Gastrocnemius medialis (tissue), 4 donors: ENCODE data around the gene CYP4V2. TPM values are rescaled to one million over a fixed set of nuclear protein-coding genes. Genes with fewer than 3 reads are reported as not detected.

ENCODE experiments used
- ATAC-seq, 2 donors: fragments of 150-250 bp; one replicate each; pipeline ENCODE4 v1.9.1; 2016
- DNase-seq, 2 donors: peaks; one replicate each; pipeline ENCODE4 v3.0.0-alpha.2; 2019
- H3K27ac ChIP-seq, 4 donors: fragments of 200-600 bp; sonication (generic); 1 replicate in 1 of 4; 2 replicates in 3 of 4; pipeline ENCODE4 v1.5.1; 2016 to 2018; ENCODE audit warnings: mild to moderate bottlenecking in 2 of 4, moderate library complexity in 1 of 4
- H3K27me3 ChIP-seq, 3 donors: fragments of 200-600 bp; sonication (generic) in 2 of 3; 1 replicate in 1 of 3; 2 replicates in 2 of 3; pipeline versions ENCODE4 v1.5.1 to v1.6.0; 2016 to 2019; ENCODE audit warnings: mild to moderate bottlenecking in 1 of 3, moderate library complexity in 1 of 3
- H3K36me3 ChIP-seq, 2 donors: fragments of 200-600 bp; sonication (generic) in 1 of 2; one replicate each; pipeline ENCODE4 v1.5.1; 2017 to 2018
- H3K4me1 ChIP-seq, 2 donors: fragments of 200-600 bp; sonication (generic) in 1 of 2; one replicate each; pipeline ENCODE4 v1.5.1; 2016 to 2017; ENCODE audit warnings: mild to moderate bottlenecking in 2 of 2
- H3K4me3 ChIP-seq, 4 donors: fragments of 200-600 bp; sonication (generic) in 3 of 4; 1 replicate in 1 of 4; 2 replicates in 3 of 4; pipeline ENCODE4 v1.5.1; 2016 to 2019; ENCODE audit warnings: mild to moderate bottlenecking in 2 of 4
- H3K9me3 ChIP-seq, 3 donors: fragments of 200-600 bp; sonication (generic) in 2 of 3; 1 replicate in 1 of 3; 2 replicates in 2 of 3; pipeline ENCODE4 v1.5.1; 2016 to 2019
- POLR2A ChIP-seq, 2 donors: fragments of 450-650 bp; IDR thresholded peaks; one replicate each; pipeline ENCODE4 v1.6.1; 2017; ENCODE audit warnings: antibody characterized with exemption in 2 of 2, mild to moderate bottlenecking in 2 of 2, moderate library complexity in 2 of 2
- in situ Hi-C, 4 donors: fragments of 200-750 bp; cut with MboI; loops; one replicate each; pipeline versions ENCODE4 v1.15.0 to v1.8.0; 2017; ENCODE audit warnings: low sequenced_read_pairs in 4 of 4
- intact Hi-C: fragments of 100-400 bp; cut with DNase I; formaldehyde crosslinking; loops from one replicate; pipeline ENCODE4 v1.15.1; 2023; ENCODE audit warnings: low total_unique reads
- total RNA-seq, 4 donors: library from RNA; depleted of rRNA; stranded (reverse); fragments of >200 nt; gene quantifications; one replicate each; pipeline versions ENCODE4 v1.1.0 to v1.2.3, GENCODE V29; 2016
- TF ChIP-seq, protein P1 (sequence below), 5 experiments: fragments of 450-650 bp in 3 of 5; fragments of 200-600 bp in 2 of 5; sonication (generic) in 2 of 5; IDR thresholded peaks in 4 of 5; conservative IDR thresholded peaks in 1 of 5; 1 replicate in 4 of 5; 2 replicates in 1 of 5; pipeline ENCODE4 v1.5.1; 2016 to 2019; ENCODE audit warnings: antibody characterized with exemption in 5 of 5, mild to moderate bottlenecking in 3 of 5, moderate library complexity in 3 of 5

CYP4V2 gene
- total RNA-seq, 4 donors from 2014 or later = 2.9 to 11.0 (median 6.1) TPM

DNA sequence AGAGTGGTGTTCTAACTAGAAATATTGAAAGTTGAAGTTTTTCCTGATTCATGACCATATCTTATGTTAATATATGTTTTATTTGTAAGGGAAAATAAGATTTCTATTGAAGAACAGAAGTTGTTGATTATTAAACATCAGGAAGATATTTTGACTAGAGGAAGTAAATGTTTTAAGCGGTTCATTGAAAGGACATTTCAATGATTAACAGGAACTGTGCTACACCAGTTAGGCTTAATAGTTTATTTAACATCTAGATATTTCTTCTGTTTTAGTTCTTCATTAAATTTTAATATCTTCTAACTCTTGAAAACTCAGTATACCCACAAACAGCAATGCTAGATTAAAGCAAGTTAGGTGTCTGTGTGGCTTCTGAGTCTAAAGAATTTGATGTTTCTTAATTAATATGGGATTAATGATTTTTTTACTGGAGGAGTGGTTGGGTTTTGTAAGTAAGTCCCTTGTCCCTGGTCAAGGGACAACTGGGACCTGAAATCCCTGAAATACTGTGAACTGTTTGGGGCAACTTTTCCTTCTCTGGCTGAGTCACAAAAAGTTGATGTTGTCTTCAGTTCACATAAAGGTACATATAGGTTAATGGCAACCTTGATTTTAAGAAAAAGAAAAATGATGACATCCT, 42.9 kb upstream of the CYP4V2 start:
- no peak for ATAC-seq
- Histone ChIP-seq H3K9me3 (no peaks in the 10 kb centered on the region), H3K36me3 (no peaks in the 10 kb centered on the region), H3K4me1 (peaks cover 0 to 9% of the 10 kb centered on the region in 2 donors), H3K4me3 (no peak overlapping the region), H3K27me3 (no peaks in the 10 kb centered on the region), H3K27ac (no peak overlapping the region)
- in situ Hi-C loops (loop anchor here in 1 of 4 donors (10.0 kb wide), 1 partner anchor 84 kb away; the partner anchor contains the start of gene TLR3), intact Hi-C loops (loop anchor here (10.0 kb wide), 1 partner anchor 84 kb away; the partner anchor contains the start of gene TLR3)
- no peak for DNase-seq
- TF ChIP-seq, protein P1, sequence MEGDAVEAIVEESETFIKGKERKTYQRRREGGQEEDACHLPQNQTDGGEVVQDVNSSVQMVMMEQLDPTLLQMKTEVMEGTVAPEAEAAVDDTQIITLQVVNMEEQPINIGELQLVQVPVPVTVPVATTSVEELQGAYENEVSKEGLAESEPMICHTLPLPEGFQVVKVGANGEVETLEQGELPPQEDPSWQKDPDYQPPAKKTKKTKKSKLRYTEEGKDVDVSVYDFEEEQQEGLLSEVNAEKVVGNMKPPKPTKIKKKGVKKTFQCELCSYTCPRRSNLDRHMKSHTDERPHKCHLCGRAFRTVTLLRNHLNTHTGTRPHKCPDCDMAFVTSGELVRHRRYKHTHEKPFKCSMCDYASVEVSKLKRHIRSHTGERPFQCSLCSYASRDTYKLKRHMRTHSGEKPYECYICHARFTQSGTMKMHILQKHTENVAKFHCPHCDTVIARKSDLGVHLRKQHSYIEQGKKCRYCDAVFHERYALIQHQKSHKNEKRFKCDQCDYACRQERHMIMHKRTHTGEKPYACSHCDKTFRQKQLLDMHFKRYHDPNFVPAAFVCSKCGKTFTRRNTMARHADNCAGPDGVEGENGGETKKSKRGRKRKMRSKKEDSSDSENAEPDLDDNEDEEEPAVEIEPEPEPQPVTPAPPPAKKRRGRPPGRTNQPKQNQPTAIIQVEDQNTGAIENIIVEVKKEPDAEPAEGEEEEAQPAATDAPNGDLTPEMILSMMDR (IDR thresholded peaks at IDR 0.05 in 4 of 5, conservative IDR thresholded peaks at IDR 0.05 in 1 of 5) = no peak
- TF ChIP-seq POLR2A (IDR thresholded peaks at IDR 0.05) = no peak

GRCh38 chr4:186149872-186150271, 41.5 kb upstream of the CYP4V2 start:
- no peaks in the 10 kb centered on the region for H3K9me3 ChIP-seq
- H3K27me3 ChIP-seq = no peaks in the 10 kb centered on the region
- intact Hi-C loops = loop anchor here (10.0 kb wide), 1 partner anchor 85 kb away; the partner anchor contains the start of gene TLR3
- peak overlapping the region in 3 of 4 donors; percentile 6 to 46 (median 30) for H3K27ac ChIP-seq
- H3K36me3 ChIP-seq = no peaks in the 10 kb centered on the region
- DNase-seq = peak; percentile 18 to 36
- H3K4me1 ChIP-seq = peaks cover 0 to 6% of the 10 kb centered on the region in 2 donors
- no peak for ATAC-seq
- in situ Hi-C loops = loop anchor here in 1 of 4 donors (10.0 kb wide), 1 partner anchor 85 kb away; the partner anchor contains the start of gene TLR3
- TF ChIP-seq, protein P1 (IDR thresholded peaks at IDR 0.05 in 4 of 5, conservative IDR thresholded peaks at IDR 0.05 in 1 of 5) = peak in 2 of 5 experiments; percentile 41 to 51
- TF ChIP-seq POLR2A (IDR thresholded peaks at IDR 0.05) = no peak
- H3K4me3 ChIP-seq = peak overlapping the region in 1 of 4 donors; percentile 18

DNA sequence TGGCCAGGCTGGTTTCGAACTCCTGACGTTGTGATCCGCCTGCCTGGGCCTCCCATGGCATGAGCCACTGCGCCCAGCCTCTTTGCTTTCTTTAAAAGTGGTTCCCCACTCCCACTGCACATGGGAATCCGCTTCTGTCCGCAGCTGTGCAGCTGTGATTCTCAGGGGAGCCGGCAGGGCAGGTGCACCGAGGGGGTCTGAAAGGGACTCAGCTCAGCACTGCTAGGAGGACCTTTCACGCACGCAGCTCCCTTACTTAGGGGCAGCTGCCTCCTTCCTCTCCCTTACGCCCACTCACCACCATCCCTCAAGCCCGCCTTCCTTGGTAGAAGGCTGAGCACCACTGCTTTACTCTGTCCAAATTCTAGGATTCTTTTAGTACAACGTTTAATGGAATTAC, 40.4 kb upstream of the CYP4V2 start:
- no peak for DNase-seq
- H3K4me1 ChIP-seq = no peaks in the 10 kb centered on the region
- in situ Hi-C loops = no loop called here

GRCh38 chr4:186151499-186151898, 39.9 kb upstream of the CYP4V2 start:
- no peaks in the 10 kb centered on the region for H3K27me3 ChIP-seq
- no peak overlapping the region for H3K27ac ChIP-seq
- TF ChIP-seq, protein P1 (IDR thresholded peaks at IDR 0.05 in 4 of 5, conservative IDR thresholded peaks at IDR 0.05 in 1 of 5) = no peak
- no peak for TF ChIP-seq POLR2A (IDR thresholded peaks at IDR 0.05)
- in situ Hi-C loops (no loop called here), intact Hi-C loops (no loop called here)
- no peak overlapping the region for H3K4me3 ChIP-seq
- DNase-seq (no peak), ATAC-seq (no peak)
- H3K4me1 ChIP-seq = no peaks in the 10 kb centered on the region
- no peaks in the 10 kb centered on the region for H3K36me3 ChIP-seq
- no peaks in the 10 kb centered on the region for H3K9me3 ChIP-seq

More for the DNA sequence above, 40.4 kb upstream of the CYP4V2 start:
- Histone ChIP-seq H3K27me3 (no peaks in the 10 kb centered on the region), H3K27ac (no peak overlapping the region), H3K4me3 (no peak overlapping the region), H3K36me3 (no peaks in the 10 kb centered on the region), H3K9me3 (no peaks in the 10 kb centered on the region)
- TF ChIP-seq, protein P1 (IDR thresholded peaks at IDR 0.05 in 4 of 5, conservative IDR thresholded peaks at IDR 0.05 in 1 of 5) = no peak
- no peak for TF ChIP-seq POLR2A (IDR thresholded peaks at IDR 0.05)
- intact Hi-C loops = no loop called here
- no peak for ATAC-seq
